Cardiac fibroblast (primary cell): Measurements from ENCODE around the gene ATP8A1.

Experiments used
- DNase-seq, 2 donors: peaks; one replicate each; pipeline versions ENCODE4 v3.0.0 to v3.0.0-alpha.2; 2010; ENCODE audit warnings: low read depth in 2 of 2
- H3K4me3 ChIP-seq, 2 donors: replicated peaks in 1 of 2; 1 replicate in 1 of 2; 2 replicates in 1 of 2; pipeline ENCODE4 v1.5.1; 2011; ENCODE audit warnings: low read depth in 2 of 2, low read length in 2 of 2, mild to moderate bottlenecking in 2 of 2, moderate library complexity in 1 of 2
- CTCF ChIP-seq: IDR thresholded peaks from one replicate; pipeline ENCODE4 v1.5.1; 2011; ENCODE audit warnings: low read depth, mild to moderate bottlenecking, low read length, inconsistent platforms

The ATP8A1 gene

GRCh38 chr4:42646999-42647541 is 9.8 kb downstream of the ATP8A1 start:
- no peak for TF ChIP-seq CTCF
- no peak for DNase-seq
- no peak overlapping the region for H3K4me3 ChIP-seq

- no peak for DNase-seq
- no peak for TF ChIP-seq CTCF
- H3K4me3 ChIP-seq: no peak overlapping the region
Observed at GRCh38 chr4:42646013-42646784, 10.7 kb downstream of the ATP8A1 start.

- DNase-seq: no peak
- TF ChIP-seq CTCF: no peak
- H3K4me3 ChIP-seq: no peak overlapping the region
Observed at GRCh38 chr4:42644897-42645296, 12.0 kb downstream of the ATP8A1 start.

GRCh38 chr4:42643685-42644084 is 13.2 kb downstream of the ATP8A1 start:
- DNase-seq: no peak
- no peak overlapping the region for H3K4me3 ChIP-seq
- TF ChIP-seq CTCF: no peak

GRCh38 chr4:42642845-42643615 is 13.9 kb downstream of the ATP8A1 start:
- no peak overlapping the region for H3K4me3 ChIP-seq
- TF ChIP-seq CTCF: no peak
- no peak for DNase-seq

GRCh38 chr4:42642101-42642797 is 14.7 kb downstream of the ATP8A1 start:
- DNase-seq: no peak
- H3K4me3 ChIP-seq: no peak overlapping the region
- TF ChIP-seq CTCF: no peak
